GM12864 (cell line): ENCODE data around the gene NOLC1.

Experiments used
- DNase-seq: peaks from one replicate; pipeline ENCODE4 v3.0.0-alpha.2; 2011; ENCODE audit warnings: low read depth
- H3K4me3 ChIP-seq: 2 replicates; pipeline ENCODE4 v1.5.1; 2011; ENCODE audit warnings: mild to moderate bottlenecking, low read depth, low read length, control low read depth
- TF ChIP-seq, protein P1 (sequence below): IDR thresholded peaks from 2 replicates; pipeline ENCODE4 v1.5.1; 2011; ENCODE audit warnings: low read depth, mild to moderate bottlenecking, moderate library complexity, low read length, control low read depth, inconsistent platforms; ENCODE audit errors: missing control alignments

NOLC1 gene

DNA sequence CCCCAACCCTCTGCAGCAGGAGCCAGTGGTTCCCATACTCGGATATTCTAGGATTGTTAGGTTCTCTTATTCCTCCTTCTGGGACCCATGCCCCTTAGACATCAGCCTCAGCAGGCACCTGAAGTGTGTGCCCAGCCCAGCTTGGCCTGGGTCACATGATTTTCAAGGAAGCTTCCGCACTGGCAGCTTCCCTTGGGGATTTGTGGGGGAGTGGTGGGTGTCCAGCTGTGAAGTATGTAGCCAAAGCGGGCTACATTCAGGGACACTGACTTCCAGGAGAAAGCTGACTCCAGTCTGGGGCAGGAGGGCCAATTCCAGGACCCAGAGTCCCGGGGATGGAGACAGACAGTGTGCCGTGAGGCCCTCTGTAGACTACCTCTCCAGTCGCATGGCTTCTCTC, 33.3 kb upstream of the NOLC1 start:
- H3K4me3 ChIP-seq, result peak overlapping the region; percentile 86
- TF ChIP-seq, protein P1, sequence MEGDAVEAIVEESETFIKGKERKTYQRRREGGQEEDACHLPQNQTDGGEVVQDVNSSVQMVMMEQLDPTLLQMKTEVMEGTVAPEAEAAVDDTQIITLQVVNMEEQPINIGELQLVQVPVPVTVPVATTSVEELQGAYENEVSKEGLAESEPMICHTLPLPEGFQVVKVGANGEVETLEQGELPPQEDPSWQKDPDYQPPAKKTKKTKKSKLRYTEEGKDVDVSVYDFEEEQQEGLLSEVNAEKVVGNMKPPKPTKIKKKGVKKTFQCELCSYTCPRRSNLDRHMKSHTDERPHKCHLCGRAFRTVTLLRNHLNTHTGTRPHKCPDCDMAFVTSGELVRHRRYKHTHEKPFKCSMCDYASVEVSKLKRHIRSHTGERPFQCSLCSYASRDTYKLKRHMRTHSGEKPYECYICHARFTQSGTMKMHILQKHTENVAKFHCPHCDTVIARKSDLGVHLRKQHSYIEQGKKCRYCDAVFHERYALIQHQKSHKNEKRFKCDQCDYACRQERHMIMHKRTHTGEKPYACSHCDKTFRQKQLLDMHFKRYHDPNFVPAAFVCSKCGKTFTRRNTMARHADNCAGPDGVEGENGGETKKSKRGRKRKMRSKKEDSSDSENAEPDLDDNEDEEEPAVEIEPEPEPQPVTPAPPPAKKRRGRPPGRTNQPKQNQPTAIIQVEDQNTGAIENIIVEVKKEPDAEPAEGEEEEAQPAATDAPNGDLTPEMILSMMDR, result no peak
- no peak for DNase-seq

DNA sequence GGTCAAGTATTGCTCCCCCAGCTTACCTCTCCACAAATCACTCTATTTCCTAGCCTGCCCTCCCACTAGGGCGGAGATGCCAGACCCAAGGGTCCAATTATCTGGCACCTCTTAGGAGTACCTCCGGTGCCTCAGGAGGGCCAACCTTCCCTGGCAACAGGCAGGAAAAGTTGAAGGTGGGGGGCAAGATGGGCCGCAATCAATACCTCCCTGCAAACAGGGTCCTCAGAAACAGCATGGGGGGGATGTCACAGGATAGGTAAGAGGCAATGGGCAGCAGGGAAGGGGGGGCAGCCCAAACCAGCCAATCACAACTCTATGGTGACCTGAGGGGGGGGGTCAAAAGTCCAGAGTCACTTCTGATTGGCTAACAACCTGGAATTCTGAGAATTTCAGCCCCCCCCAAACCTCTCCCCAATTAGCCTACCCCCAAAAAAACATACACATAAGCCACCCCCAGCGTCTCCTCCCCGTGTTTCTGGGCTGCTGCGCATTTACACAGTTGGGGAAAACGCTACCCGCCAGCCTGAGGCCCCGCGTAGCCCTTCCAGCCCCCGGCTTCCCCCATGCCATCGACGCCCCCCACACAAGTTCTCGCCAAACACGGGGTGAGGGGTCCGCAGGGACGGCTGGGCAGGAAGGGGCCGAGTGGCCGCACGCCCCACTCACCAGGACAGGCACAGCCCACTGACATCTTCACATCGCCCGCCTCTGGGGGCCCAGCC, 32.6 kb upstream of the NOLC1 start:
- no peak for DNase-seq
- peak overlapping the region; percentile 86 for H3K4me3 ChIP-seq
- TF ChIP-seq, protein P1, result no peak

GRCh38 chr10:102120142-102120990, 31.8 kb upstream of the NOLC1 start, which contains the start of gene LDB1:
TSS of gene LDB1 (minus strand) at chr10:102120368. CDS start at chr10:102120110, 258 bp downstream.
- TF ChIP-seq, protein P1, result no peak
- peak within 1 kb of the TSS; percentile 86 for H3K4me3 ChIP-seq
- no peak for DNase-seq

DNA sequence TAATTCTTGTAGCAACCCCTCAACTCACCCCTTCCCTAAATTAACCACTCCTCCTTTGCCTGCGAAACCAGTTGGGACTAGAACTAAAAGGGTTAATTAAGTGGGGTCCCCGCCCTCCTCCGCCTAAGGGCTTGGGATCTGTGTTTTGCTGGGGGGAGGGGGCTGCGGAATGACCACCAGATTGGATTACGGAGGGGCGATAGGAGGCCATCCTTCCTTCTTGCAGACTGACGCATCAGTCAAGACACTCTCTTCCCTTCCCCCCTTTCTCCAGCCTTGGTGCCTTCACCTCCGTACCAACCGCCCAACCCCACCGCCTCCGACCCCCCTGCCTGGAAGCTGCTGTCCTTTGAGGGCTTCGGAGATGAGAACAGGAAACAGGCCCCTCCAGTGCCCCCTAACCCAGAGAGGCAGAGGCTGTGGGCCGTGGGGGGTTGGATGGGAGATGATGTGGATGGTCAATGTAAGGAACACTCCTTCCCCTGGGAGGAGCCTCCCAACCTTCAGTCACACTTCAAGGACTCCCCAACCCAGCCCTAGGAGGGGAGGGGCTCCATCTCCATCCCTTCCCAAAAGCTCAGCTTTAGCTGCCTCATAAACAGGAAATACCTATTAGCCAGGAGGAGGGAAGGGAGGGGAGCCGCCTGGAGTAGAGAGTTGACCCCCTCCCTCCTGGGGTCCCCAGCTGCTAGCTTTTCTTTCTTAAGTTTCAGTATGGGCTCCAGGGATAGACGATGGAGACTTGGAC, 31.0 kb upstream of the NOLC1 start:
- H3K4me3 ChIP-seq, result peak overlapping the region; percentile 86
- TF ChIP-seq, protein P1, result no peak
- DNase-seq, result no peak

DNA sequence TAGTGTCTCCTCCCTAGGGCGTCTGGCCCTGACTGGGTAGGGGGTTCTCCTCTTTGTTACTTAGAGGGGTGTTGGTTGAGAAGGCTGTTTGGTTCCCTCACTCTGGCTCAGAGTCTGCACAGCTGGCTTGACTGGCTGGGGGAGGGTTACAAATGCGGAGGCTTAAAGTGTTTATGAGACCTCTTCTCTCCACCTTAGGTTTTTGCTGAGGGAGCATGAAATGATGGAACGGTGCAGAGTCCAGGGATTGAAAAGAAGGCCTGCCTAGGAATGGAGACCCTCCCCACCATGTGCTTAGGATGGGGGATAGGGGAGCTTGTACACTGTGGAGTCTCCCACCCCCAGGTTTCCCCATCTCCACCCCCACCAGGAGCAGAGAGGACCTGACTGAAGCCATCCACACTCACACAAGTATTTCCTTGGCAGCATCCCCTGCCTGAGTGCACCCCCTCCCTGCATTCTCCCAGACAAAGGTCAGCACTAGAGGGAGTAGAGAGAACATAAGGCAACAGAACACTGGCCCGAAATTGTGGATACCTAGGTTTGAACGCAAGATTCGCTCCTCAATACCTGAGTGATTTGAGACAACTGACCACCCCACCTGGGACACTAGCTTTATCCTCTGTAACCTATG, 30.3 kb upstream of the NOLC1 start:
- H3K4me3 ChIP-seq, result no peak overlapping the region
- TF ChIP-seq, protein P1, result no peak
- no peak for DNase-seq

DNA sequence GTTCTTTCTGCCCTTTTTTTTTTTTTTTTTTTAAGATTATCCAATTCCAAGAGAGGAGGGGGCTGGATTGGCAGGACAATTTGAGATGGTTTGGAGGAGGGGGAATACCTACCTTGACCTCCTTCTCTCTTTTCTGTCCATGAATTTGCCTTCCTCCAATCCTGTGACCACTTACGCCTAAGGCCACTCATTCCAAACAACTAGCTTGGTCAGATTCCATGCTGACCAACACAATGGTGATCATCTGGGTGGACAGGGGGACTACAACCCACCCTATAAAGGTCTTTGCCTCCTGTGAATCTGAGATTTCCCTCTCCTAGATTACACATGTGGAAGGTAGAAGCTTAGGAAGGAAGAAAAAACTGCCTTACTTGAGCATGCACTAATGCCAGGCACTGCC, 29.7 kb upstream of the NOLC1 start:
- TF ChIP-seq, protein P1, result no peak
- H3K4me3 ChIP-seq, result no peak overlapping the region
- no peak for DNase-seq
